Stimulated activated CD8-positive, alpha-beta memory T cell treated with anti-CD3 and anti-CD28 coated beads, Interleukin-7, amount 100 ng/mL, for 48 hours (primary cell): Measurements from ENCODE around the gene CCDC47.
"Not testable (repeated sequence)": the region's sequence is repeated elsewhere in the genome, so short reads cannot be mapped to it uniquely, and the experiment has no call there.

ENCODE experiments used
- DNase-seq, 2 donors: peaks; one replicate each; pipeline ENCODE4 v3.0.0-alpha.2; 2020; ENCODE audit warnings: low read depth in 1 of 2; ENCODE audit errors: extremely low read depth in 1 of 2

CCDC47 gene

GRCh38 chr17:63773272-63774140 is at the start of gene CCDC47:
Gene CCDC47, minus strand, starts transcription at chr17:63773597. Its CDS starts 7,422 bp downstream, at chr17:63766175.
- peak; percentile 96 to 98 for DNase-seq

- DNase-seq, result no peak
Measured at GRCh38 chr17:63822537-63822936, 49.1 kb upstream of the CCDC47 start.

- DNase-seq, result no peak
Measured at GRCh38 chr17:63821804-63822203, 48.4 kb upstream of the CCDC47 start.

GRCh38 chr17:63820963-63821561 is 47.7 kb upstream of the CCDC47 start:
- no peak for DNase-seq

GRCh38 chr17:63819585-63820537 is 46.5 kb upstream of the CCDC47 start:
- no peak for DNase-seq

- DNase-seq, result no peak
Measured at GRCh38 chr17:63819131-63819530, 45.7 kb upstream of the CCDC47 start.

GRCh38 chr17:63817736-63818385 is 44.5 kb upstream of the CCDC47 start:
- no peak for DNase-seq

GRCh38 chr17:63816669-63817068 is 43.3 kb upstream of the CCDC47 start:
- no peak for DNase-seq

GRCh38 chr17:63816123-63816522 is 42.7 kb upstream of the CCDC47 start:
- DNase-seq, result no peak

GRCh38 chr17:63809970-63810369 is 36.6 kb upstream of the CCDC47 start:
- no peak for DNase-seq

- no peak for DNase-seq
Measured at GRCh38 chr17:63805591-63805990, 32.2 kb upstream of the CCDC47 start.

- no peak for DNase-seq
Measured at GRCh38 chr17:63804328-63804727, 30.9 kb upstream of the CCDC47 start.

- no peak for DNase-seq
Measured at GRCh38 chr17:63800783-63801182, 27.4 kb upstream of the CCDC47 start.

GRCh38 chr17:63798572-63799106 is 25.2 kb upstream of the CCDC47 start:
- no peak for DNase-seq

- not testable (repeated sequence) for DNase-seq
Measured at GRCh38 chr17:63796375-63796774, 23.0 kb upstream of the CCDC47 start.

- DNase-seq, result no peak
Measured at GRCh38 chr17:63792055-63792729, 18.8 kb upstream of the CCDC47 start.

- no peak for DNase-seq
Measured at GRCh38 chr17:63790057-63790456, 16.7 kb upstream of the CCDC47 start.

GRCh38 chr17:63786971-63787711 is 13.7 kb upstream of the CCDC47 start:
- no peak for DNase-seq

- no peak for DNase-seq
Measured at GRCh38 chr17:63786117-63786516, 12.7 kb upstream of the CCDC47 start.
